Neural progenitor cell (in vitro differentiated cells): Measurements from ENCODE around the gene GUF1. TPM values are rescaled to one million over a fixed set of nuclear protein-coding genes. Genes with fewer than 3 reads are reported as not detected.

Experiments
- DNase-seq: peaks from one replicate; pipeline ENCODE4 v3.0.0-alpha.2; 2016; ENCODE audit warnings: low spot score
- H2AFZ ChIP-seq: fragments of 200-600 bp; sonication (generic); replicated peaks from 2 replicates; pipeline ENCODE4 v1.6.1; 2016; ENCODE audit warnings: antibody characterized with exemption
- H3F3A ChIP-seq: fragments of 200-600 bp; sonication (generic); 2 replicates; pipeline ENCODE4 v1.6.1; 2016; ENCODE audit warnings: antibody characterized with exemption, low read depth
- H3K27ac ChIP-seq: fragments of 200-600 bp; sonication (generic); 2 replicates; pipeline ENCODE4 v1.5.1; 2016; ENCODE audit warnings: mild to moderate bottlenecking
- H3K27me3 ChIP-seq: fragments of 200-600 bp; sonication (generic); 2 replicates; pipeline ENCODE4 v1.6.1; 2016; ENCODE audit warnings: mild to moderate bottlenecking, moderate library complexity
- H3K36me3 ChIP-seq: fragments of 200-600 bp; sonication (generic); 2 replicates; pipeline ENCODE4 v1.5.1; 2016
- H3K4me1 ChIP-seq: fragments of 200-600 bp; sonication (generic); 2 replicates; pipeline ENCODE4 v1.6.1; 2016; ENCODE audit warnings: mixed run types
- H3K4me2 ChIP-seq: fragments of 200-600 bp; sonication (generic); 2 replicates; pipeline ENCODE4 v1.6.1; 2016
- H3K4me3 ChIP-seq: fragments of 200-600 bp; sonication (generic); 2 replicates; pipeline ENCODE4 v1.5.1; 2016
- H3K79me2 ChIP-seq: fragments of 200-600 bp; sonication (generic); 2 replicates; pipeline ENCODE4 v1.6.1; 2016; ENCODE audit warnings: low read depth
- H3K9ac ChIP-seq: fragments of 200-600 bp; sonication (generic); 2 replicates; pipeline ENCODE4 v1.6.1; 2016
- H3K9me3 ChIP-seq: fragments of 200-600 bp; sonication (generic); 2 replicates; pipeline ENCODE4 v1.5.1; 2016; ENCODE audit warnings: low read depth
- H4K20me1 ChIP-seq: fragments of 200-600 bp; sonication (generic); 2 replicates; pipeline ENCODE4 v1.6.1; 2016; ENCODE audit warnings: low read depth
- H3K27ac Mint-ChIP-seq: 3 replicates; pipeline ENCODE4 v1.8.0; 2021; ENCODE audit warnings: mixed read lengths
- H3K27me3 Mint-ChIP-seq: 2 replicates; pipeline ENCODE4 v1.8.0; 2022; ENCODE audit warnings: low read depth, mild to moderate bottlenecking, inconsistent platforms, moderate library complexity, mixed read lengths; ENCODE audit not compliant: insufficient read depth
- H3K36me3 Mint-ChIP-seq: 3 replicates; pipeline ENCODE4 v1.8.0; 2021; ENCODE audit warnings: mixed read lengths
- H3K4me1 Mint-ChIP-seq: 3 replicates; pipeline ENCODE4 v1.8.0; 2021; ENCODE audit warnings: mixed read lengths
- H3K4me3 Mint-ChIP-seq: 3 replicates; pipeline ENCODE4 v1.8.0; 2021; ENCODE audit warnings: mild to moderate bottlenecking, moderate library complexity, mixed read lengths
- H3K9me3 Mint-ChIP-seq: 3 replicates; pipeline ENCODE4 v1.8.0; 2020; ENCODE audit warnings: mixed read lengths
- EZH2 ChIP-seq: fragments of 200-600 bp; sonication (generic); IDR thresholded peaks from 2 replicates; pipeline ENCODE4 v1.6.1; 2017; ENCODE audit warnings: antibody characterized with exemption, mild to moderate bottlenecking, moderate library complexity
- EZH2phosphoT487 ChIP-seq: fragments of 200-600 bp; sonication (generic); IDR thresholded peaks from 2 replicates; pipeline ENCODE4 v1.6.1; 2017; ENCODE audit warnings: antibody characterized with exemption
- total RNA-seq: library from RNA; depleted of rRNA; stranded (reverse); fragments of >200 nt; gene quantifications from 2 replicates; pipeline ENCODE4 v1.2.3, GENCODE V29; 2015; ENCODE audit warnings: low replicate concordance
- TF ChIP-seq, protein P1 (sequence below): fragments of 200-600 bp; sonication (generic); IDR thresholded peaks from 2 replicates; pipeline ENCODE4 v1.5.1; 2017; ENCODE audit warnings: antibody characterized with exemption, mild to moderate bottlenecking

GUF1 gene
- total RNA-seq, 1 donor from 2014 or later: 39.4 TPM

DNA sequence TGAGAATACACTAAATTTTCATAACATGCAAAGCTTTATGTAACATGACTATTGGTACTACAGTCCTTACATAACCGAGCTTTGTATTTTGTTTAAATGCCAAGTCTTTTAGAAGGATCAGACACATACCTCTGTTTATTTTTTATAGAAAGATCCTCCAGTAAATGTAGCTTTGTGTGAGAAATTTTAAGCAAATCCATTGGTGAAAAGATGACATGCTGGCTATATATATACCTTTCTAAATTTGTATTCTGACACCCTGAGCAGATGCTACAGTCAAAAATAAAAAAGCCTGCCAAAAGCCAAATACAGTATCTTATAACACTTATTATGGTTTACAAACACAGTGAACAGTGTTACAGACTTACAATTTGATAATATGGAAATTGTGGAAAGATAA, 26.8 kb upstream of the GUF1 start, which contains the start of gene YIPF7:
TSS of gene YIPF7 (minus strand) at position 201 of the 400 bp plus-strand sequence. CDS start 1,525 bp downstream, outside the sequence.
- Histone ChIP-seq H3K4me3 (no peak within 1 kb of the TSS), H3K27me3 (peaks cover 3% of the 10 kb centered on the region), H3K79me2 (no peaks in the 10 kb centered on the region), H3K36me3 (no peaks in the 10 kb centered on the region), H2AFZ (no peak within 1 kb of the TSS), H3K9ac (no peak within 1 kb of the TSS), H3K9me3 (no peaks in the 10 kb centered on the region), H3K27ac (no peak within 1 kb of the TSS), H3K4me1 (peaks cover 19% of the 10 kb centered on the region), H3K4me2 (no peak within 1 kb of the TSS), H3F3A (no peaks in the 10 kb centered on the region), H4K20me1 (no peaks in the 10 kb centered on the region)
- no peak within 1 kb of the TSS for H3K27ac Mint-ChIP-seq
- H3K4me1 Mint-ChIP-seq: no peaks in the 10 kb centered on the region
- H3K36me3 Mint-ChIP-seq: no peaks in the 10 kb centered on the region
- DNase-seq: no peak
- no peaks in the 10 kb centered on the region for H3K9me3 Mint-ChIP-seq
- H3K27me3 Mint-ChIP-seq: no peaks in the 10 kb centered on the region
- no peak within 1 kb of the TSS for H3K4me3 Mint-ChIP-seq
- TF ChIP-seq, protein P1, sequence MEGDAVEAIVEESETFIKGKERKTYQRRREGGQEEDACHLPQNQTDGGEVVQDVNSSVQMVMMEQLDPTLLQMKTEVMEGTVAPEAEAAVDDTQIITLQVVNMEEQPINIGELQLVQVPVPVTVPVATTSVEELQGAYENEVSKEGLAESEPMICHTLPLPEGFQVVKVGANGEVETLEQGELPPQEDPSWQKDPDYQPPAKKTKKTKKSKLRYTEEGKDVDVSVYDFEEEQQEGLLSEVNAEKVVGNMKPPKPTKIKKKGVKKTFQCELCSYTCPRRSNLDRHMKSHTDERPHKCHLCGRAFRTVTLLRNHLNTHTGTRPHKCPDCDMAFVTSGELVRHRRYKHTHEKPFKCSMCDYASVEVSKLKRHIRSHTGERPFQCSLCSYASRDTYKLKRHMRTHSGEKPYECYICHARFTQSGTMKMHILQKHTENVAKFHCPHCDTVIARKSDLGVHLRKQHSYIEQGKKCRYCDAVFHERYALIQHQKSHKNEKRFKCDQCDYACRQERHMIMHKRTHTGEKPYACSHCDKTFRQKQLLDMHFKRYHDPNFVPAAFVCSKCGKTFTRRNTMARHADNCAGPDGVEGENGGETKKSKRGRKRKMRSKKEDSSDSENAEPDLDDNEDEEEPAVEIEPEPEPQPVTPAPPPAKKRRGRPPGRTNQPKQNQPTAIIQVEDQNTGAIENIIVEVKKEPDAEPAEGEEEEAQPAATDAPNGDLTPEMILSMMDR: no peak
- TF ChIP-seq EZH2phosphoT487 (no peak), EZH2 (no peak)

DNA sequence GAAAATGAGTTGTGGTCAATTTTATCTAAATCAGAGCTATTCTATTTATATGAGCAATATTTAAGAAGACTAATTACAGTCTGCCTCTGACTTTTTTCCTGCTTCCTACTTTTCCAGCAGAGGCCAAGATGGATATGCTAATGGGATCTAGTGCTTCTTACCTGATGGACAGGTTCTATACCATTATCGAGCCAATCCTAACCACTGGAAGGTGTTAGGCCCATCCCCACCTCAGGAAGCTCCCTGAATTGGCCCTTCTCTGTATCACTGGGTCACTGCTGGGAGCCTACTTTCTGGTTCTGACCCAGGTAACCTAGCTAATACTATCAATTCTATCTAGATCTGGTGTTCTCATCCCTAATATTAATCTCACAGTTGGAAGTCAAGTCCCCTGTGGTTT, 26.2 kb upstream of the GUF1 start:
- Histone ChIP-seq H3K27ac (no peak overlapping the region), H3F3A (no peaks in the 10 kb centered on the region), H3K27me3 (peaks cover 3% of the 10 kb centered on the region), H3K4me2 (no peak overlapping the region), H4K20me1 (no peaks in the 10 kb centered on the region), H3K9ac (no peak overlapping the region), H3K9me3 (no peaks in the 10 kb centered on the region), H2AFZ (no peak overlapping the region), H3K4me1 (peaks cover 19% of the 10 kb centered on the region), H3K4me3 (no peak overlapping the region), H3K36me3 (no peaks in the 10 kb centered on the region), H3K79me2 (no peaks in the 10 kb centered on the region)
- no peak overlapping the region for H3K27ac Mint-ChIP-seq
- TF ChIP-seq EZH2phosphoT487 (no peak), EZH2 (no peak)
- TF ChIP-seq, protein P1: no peak
- H3K4me1 Mint-ChIP-seq: no peaks in the 10 kb centered on the region
- DNase-seq: no peak
- H3K27me3 Mint-ChIP-seq: no peaks in the 10 kb centered on the region
- H3K9me3 Mint-ChIP-seq: no peaks in the 10 kb centered on the region
- H3K4me3 Mint-ChIP-seq: no peak overlapping the region
- H3K36me3 Mint-ChIP-seq: no peaks in the 10 kb centered on the region

DNA sequence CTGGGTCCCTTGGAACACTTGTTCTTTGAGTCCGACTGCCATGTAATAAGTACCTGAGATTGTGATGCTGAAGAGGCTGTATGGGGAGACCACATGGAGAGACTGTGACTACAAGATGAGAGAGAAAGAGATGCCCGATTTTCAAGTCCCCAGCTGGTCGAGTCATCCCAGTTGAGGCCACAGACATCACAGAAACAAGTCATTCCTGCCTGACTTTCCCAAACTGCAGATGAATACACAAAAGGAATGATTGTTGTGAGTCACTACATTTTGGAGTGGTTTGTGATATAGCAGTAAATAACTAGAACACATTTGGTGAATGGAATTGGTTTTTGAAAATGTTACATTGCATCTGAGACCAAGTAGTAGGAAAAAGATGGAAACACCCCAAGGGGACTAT, 17.8 kb upstream of the GUF1 start:
- H3K9ac ChIP-seq: no peak overlapping the region
- Mint-ChIP-seq H3K4me1 (peaks cover 3% of the 10 kb centered on the region), H3K4me3 (no peak overlapping the region), H3K9me3 (no peaks in the 10 kb centered on the region), H3K27me3 (no peaks in the 10 kb centered on the region), H3K27ac (no peak overlapping the region), H3K36me3 (no peaks in the 10 kb centered on the region)
- H3K4me2 ChIP-seq: no peak overlapping the region
- H3K4me3 ChIP-seq: no peak overlapping the region
- H3K36me3 ChIP-seq: no peaks in the 10 kb centered on the region
- DNase-seq: no peak
- no peak overlapping the region for H3K27ac ChIP-seq
- TF ChIP-seq, protein P1: no peak
- no peak for TF ChIP-seq EZH2phosphoT487
- TF ChIP-seq EZH2: no peak
- H3K27me3 ChIP-seq: no peaks in the 10 kb centered on the region
- no peaks in the 10 kb centered on the region for H3K9me3 ChIP-seq
- no peaks in the 10 kb centered on the region for H3F3A ChIP-seq
- no peaks in the 10 kb centered on the region for H4K20me1 ChIP-seq
- H3K79me2 ChIP-seq: no peaks in the 10 kb centered on the region
- H2AFZ ChIP-seq: no peak overlapping the region
- no peaks in the 10 kb centered on the region for H3K4me1 ChIP-seq
